ENCODE data around the gene ZNF532. TPM values are rescaled to one million over a fixed set of nuclear protein-coding genes. Genes with fewer than 3 reads are reported as not detected.

ZNF532 gene
- total RNA-seq, 5 donors from 2014 or later (not counting 1 experiment from before 2014, with no cell fraction given), result 5.0 to 14.2 (median 7.8) TPM

DNA sequence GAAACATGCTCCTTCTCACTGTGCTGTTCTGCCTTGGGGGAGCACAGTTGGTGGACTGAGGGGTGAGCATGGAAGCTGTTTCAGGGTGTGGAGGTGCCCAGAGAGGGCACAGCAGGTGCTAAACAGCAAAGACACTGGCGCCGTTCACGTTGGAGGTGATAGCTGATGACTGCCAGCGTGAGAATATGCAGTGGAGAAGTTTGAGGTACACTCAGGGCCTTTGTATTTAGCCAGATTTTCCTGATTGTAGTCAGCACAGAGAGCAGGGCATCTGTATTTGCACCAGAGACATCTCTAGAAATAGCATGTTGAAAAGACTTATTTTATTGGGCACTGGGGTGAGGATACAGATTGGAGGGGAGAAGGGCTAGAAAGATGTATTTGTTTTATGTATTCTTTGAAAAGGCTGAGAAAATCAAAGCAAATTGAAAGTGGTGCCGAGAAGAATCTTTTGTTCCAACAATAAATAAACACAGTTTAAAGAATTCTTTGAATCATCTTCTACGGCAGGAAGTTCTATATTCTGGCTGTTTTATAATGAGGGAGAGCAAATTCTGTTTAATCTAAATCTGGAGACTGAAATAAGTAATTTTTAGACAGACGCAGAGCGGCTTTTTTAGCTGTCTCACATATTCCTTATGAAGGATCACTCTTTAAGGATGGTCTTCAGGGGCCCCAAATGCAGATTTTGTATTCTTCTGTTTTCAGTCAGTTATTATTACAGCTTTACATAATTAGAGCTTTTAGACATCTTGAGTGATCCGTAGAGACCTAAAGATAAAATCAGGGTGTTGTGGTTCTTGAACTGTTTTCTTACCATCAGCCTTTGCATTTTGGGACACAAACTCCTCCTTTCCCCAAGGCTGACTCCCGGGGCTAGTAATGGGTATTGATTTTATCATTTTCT is 7.1 kb downstream of the ZNF532 start:
- ChIA-PET POLR2A (interaction anchor here in 1 of 2 donors (0.5 kb wide), 1 partner anchor 834 kb away, joined by 3 read pairs; no protein-coding TSS in a partner anchor), CTCF (interaction anchor here in 1 of 2 donors (0.7 kb wide), 1 partner anchor 257 kb away, joined by 3 read pairs; no protein-coding TSS in a partner anchor)
- Histone ChIP-seq H3K4me1 (ENCODE audit: control insufficient read depth in 1 of 2, extremely low read depth in 1 of 2, insufficient read depth in 2 of 2, low read length in 2 of 2) (no peaks in the 10 kb centered on the region), H3K27ac (ENCODE audit: low read length) (no peak overlapping the region), H3K4me3 (ENCODE audit: control insufficient read depth in 1 of 2, extremely low read depth in 1 of 2, low read length in 1 of 2) (no peak overlapping the region), H3K36me3 (ENCODE audit: control insufficient read depth in 2 of 2, extremely low read depth in 1 of 2, insufficient read depth in 1 of 2, low read length in 1 of 2) (no peaks in the 10 kb centered on the region), H3K9me3 (no peaks in the 10 kb centered on the region), H3K27me3 (replicated peaks in 1 of 2; ENCODE audit: control insufficient read depth in 2 of 2, extremely low read depth in 1 of 2, insufficient read depth in 2 of 2, low read length in 1 of 2) (peaks cover 0 to 15% of the 10 kb centered on the region in 2 experiments)
- Mint-ChIP-seq H3K27me3 (peaks cover 44 to 57% of the 10 kb centered on the region in 2 donors), H3K36me3 (peaks cover 9% of the 10 kb centered on the region), H3K27ac (no peak overlapping the region), H3K9me3 (peaks cover 0 to 4% (median 3%) of the 10 kb centered on the region in 3 donors), H3K4me1 (no peaks in the 10 kb centered on the region), H3K4me3 (no peak overlapping the region)
- no peak for DNase-seq
- 74% methylated on average over 5 of the region's 10 CpGs for WGBS (ENCODE audit: insufficient coverage)
- ATAC-seq (replicated peaks in 1 of 4), result no peak

GRCh38 chr18:58878640-58879039 is 14.0 kb downstream of the ZNF532 start:
- Histone ChIP-seq H3K36me3 (ENCODE audit: control insufficient read depth in 2 of 2, extremely low read depth in 1 of 2, insufficient read depth in 1 of 2, low read length in 1 of 2) (no peaks in the 10 kb centered on the region), H3K9me3 (no peaks in the 10 kb centered on the region), H3K4me3 (ENCODE audit: control insufficient read depth in 1 of 2, extremely low read depth in 1 of 2, low read length in 1 of 2) (no peak overlapping the region), H3K4me1 (ENCODE audit: control insufficient read depth in 1 of 2, extremely low read depth in 1 of 2, insufficient read depth in 2 of 2, low read length in 2 of 2) (no peaks in the 10 kb centered on the region), H3K27ac (ENCODE audit: low read length) (no peak overlapping the region), H3K27me3 (replicated peaks in 1 of 2; ENCODE audit: control insufficient read depth in 2 of 2, extremely low read depth in 1 of 2, insufficient read depth in 2 of 2, low read length in 1 of 2) (peaks cover 0 to 6% of the 10 kb centered on the region in 2 experiments)
- no peaks in the 10 kb centered on the region for H3K4me1 Mint-ChIP-seq
- H3K27me3 Mint-ChIP-seq, result peaks cover 17 to 32% of the 10 kb centered on the region in 2 donors
- CTCF ChIA-PET, result interaction anchor here in 1 of 2 donors (0.5 to 0.6 kb wide), 3 partner anchors 41 to 525 kb away, joined by 3 to 10 read pairs (median 3); no protein-coding TSS in a partner anchor
- POLR2A ChIA-PET, result no interaction called here
- H3K27ac Mint-ChIP-seq, result no peak overlapping the region
- H3K4me3 Mint-ChIP-seq, result no peak overlapping the region
- H3K36me3 Mint-ChIP-seq, result no peaks in the 10 kb centered on the region
- DNase-seq (no peak), ATAC-seq (replicated peaks in 1 of 4) (no peak)
- H3K9me3 Mint-ChIP-seq, result no peaks in the 10 kb centered on the region
- WGBS (ENCODE audit: insufficient coverage), result 90% methylated on average over 3 of the region's 3 CpGs

GRCh38 chr18:58881477-58881876 is 16.8 kb downstream of the ZNF532 start:
- POLR2A ChIA-PET, result interaction anchor here in 1 of 2 donors (0.6 kb wide), 1 partner anchor 22 kb away, joined by 3 read pairs; no protein-coding TSS in a partner anchor

GRCh38 chr18:58882044-58882443 is 17.4 kb downstream of the ZNF532 start:
- Mint-ChIP-seq H3K36me3 (no peaks in the 10 kb centered on the region), H3K9me3 (no peaks in the 10 kb centered on the region), H3K4me1 (peaks cover 2 to 5% (median 5%) of the 10 kb centered on the region in 3 donors), H3K4me3 (no peak overlapping the region), H3K27me3 (peaks cover 16 to 25% of the 10 kb centered on the region in 2 donors), H3K27ac (no peak overlapping the region)
- no peak overlapping the region for H3K27ac ChIP-seq (ENCODE audit: low read length)
- POLR2A ChIA-PET, result no interaction called here
- no peak for DNase-seq
- no peaks in the 10 kb centered on the region for H3K9me3 ChIP-seq
- peaks cover 0 to 2% of the 10 kb centered on the region in 2 experiments for H3K4me1 ChIP-seq (ENCODE audit: control insufficient read depth in 1 of 2, extremely low read depth in 1 of 2, insufficient read depth in 2 of 2, low read length in 2 of 2)
- no peak for ATAC-seq (replicated peaks in 1 of 4)
- WGBS (ENCODE audit: insufficient coverage), result 80% methylated on average over 2 of the region's 4 CpGs
- H3K36me3 ChIP-seq (ENCODE audit: control insufficient read depth in 2 of 2, extremely low read depth in 1 of 2, insufficient read depth in 1 of 2, low read length in 1 of 2), result no peaks in the 10 kb centered on the region
- CTCF ChIA-PET, result interaction anchor here in 1 of 2 donors (0.5 kb wide), 1 partner anchor 12 kb away, joined by 3 read pairs; no protein-coding TSS in a partner anchor
- no peak overlapping the region for H3K4me3 ChIP-seq (ENCODE audit: control insufficient read depth in 1 of 2, extremely low read depth in 1 of 2, low read length in 1 of 2)
- H3K27me3 ChIP-seq (replicated peaks in 1 of 2; ENCODE audit: control insufficient read depth in 2 of 2, extremely low read depth in 1 of 2, insufficient read depth in 2 of 2, low read length in 1 of 2), result peaks cover 0 to 9% of the 10 kb centered on the region in 2 experiments

More at GRCh38 chr18:58881477-58881876, 16.8 kb downstream of the ZNF532 start:
- CTCF ChIA-PET, result interaction anchor here in 1 of 2 donors (0.5 kb wide), 1 partner anchor 12 kb away, joined by 3 read pairs; no protein-coding TSS in a partner anchor
- Histone ChIP-seq H3K36me3 (ENCODE audit: control insufficient read depth in 2 of 2, extremely low read depth in 1 of 2, insufficient read depth in 1 of 2, low read length in 1 of 2) (no peaks in the 10 kb centered on the region), H3K27me3 (replicated peaks in 1 of 2; ENCODE audit: control insufficient read depth in 2 of 2, extremely low read depth in 1 of 2, insufficient read depth in 2 of 2, low read length in 1 of 2) (peaks cover 0 to 6% of the 10 kb centered on the region in 2 experiments), H3K4me1 (ENCODE audit: control insufficient read depth in 1 of 2, extremely low read depth in 1 of 2, insufficient read depth in 2 of 2, low read length in 2 of 2) (no peaks in the 10 kb centered on the region), H3K27ac (ENCODE audit: low read length) (no peak overlapping the region), H3K4me3 (ENCODE audit: control insufficient read depth in 1 of 2, extremely low read depth in 1 of 2, low read length in 1 of 2) (no peak overlapping the region), H3K9me3 (no peaks in the 10 kb centered on the region)
- Mint-ChIP-seq H3K9me3 (no peaks in the 10 kb centered on the region), H3K27me3 (peaks cover 17 to 27% of the 10 kb centered on the region in 2 donors), H3K36me3 (no peaks in the 10 kb centered on the region), H3K4me1 (peaks cover 0 to under 1% (median under 1%) of the 10 kb centered on the region in 3 donors), H3K4me3 (no peak overlapping the region), H3K27ac (no peak overlapping the region)
- ATAC-seq (replicated peaks in 1 of 4), result no peak
- no CpG with 5 or more reads among the region's 2 CpGs for WGBS (ENCODE audit: insufficient coverage)
- no peak for DNase-seq

GRCh38 chr18:58882686-58883085 is 18.0 kb downstream of the ZNF532 start:
- Mint-ChIP-seq H3K27ac (no peak overlapping the region), H3K9me3 (no peaks in the 10 kb centered on the region)

GRCh38 chr18:58884680-58885079 is 20.0 kb downstream of the ZNF532 start:
- Mint-ChIP-seq H3K4me3 (no peak overlapping the region), H3K27me3 (peaks cover 16 to 22% of the 10 kb centered on the region in 2 donors), H3K4me1 (peaks cover 9 to 14% (median 13%) of the 10 kb centered on the region in 3 donors), H3K27ac (no peak overlapping the region), H3K9me3 (no peaks in the 10 kb centered on the region), H3K36me3 (no peaks in the 10 kb centered on the region)
- ChIA-PET POLR2A (no interaction called here), CTCF (interaction anchor here in 1 of 2 donors (0.6 kb wide), 1 partner anchor 354 kb away, joined by 3 read pairs; no protein-coding TSS in a partner anchor)
- Histone ChIP-seq H3K36me3 (ENCODE audit: control insufficient read depth in 2 of 2, extremely low read depth in 1 of 2, insufficient read depth in 1 of 2, low read length in 1 of 2) (no peaks in the 10 kb centered on the region), H3K4me1 (ENCODE audit: control insufficient read depth in 1 of 2, extremely low read depth in 1 of 2, insufficient read depth in 2 of 2, low read length in 2 of 2) (peaks cover 0 to 8% of the 10 kb centered on the region in 2 experiments), H3K27ac (ENCODE audit: low read length) (no peak overlapping the region), H3K4me3 (ENCODE audit: control insufficient read depth in 1 of 2, extremely low read depth in 1 of 2, low read length in 1 of 2) (no peak overlapping the region), H3K9me3 (no peaks in the 10 kb centered on the region), H3K27me3 (replicated peaks in 1 of 2; ENCODE audit: control insufficient read depth in 2 of 2, extremely low read depth in 1 of 2, insufficient read depth in 2 of 2, low read length in 1 of 2) (peaks cover 0 to 12% of the 10 kb centered on the region in 2 experiments)
- ATAC-seq (replicated peaks in 1 of 4), result no peak
- 95% methylated on average over 3 of the region's 5 CpGs for WGBS (ENCODE audit: insufficient coverage)
- no peak for DNase-seq

More at GRCh38 chr18:58882686-58883085, 18.0 kb downstream of the ZNF532 start:
- no peaks in the 10 kb centered on the region for H3K36me3 Mint-ChIP-seq
- ATAC-seq (replicated peaks in 1 of 4) (no peak), DNase-seq (no peak)
- H3K36me3 ChIP-seq (ENCODE audit: control insufficient read depth in 2 of 2, extremely low read depth in 1 of 2, insufficient read depth in 1 of 2, low read length in 1 of 2), result no peaks in the 10 kb centered on the region
- peaks cover 14 to 20% of the 10 kb centered on the region in 2 donors for H3K27me3 Mint-ChIP-seq
- WGBS (ENCODE audit: insufficient coverage), result no CpG with 5 or more reads among the region's 1 CpG
- CTCF ChIA-PET, result no interaction called here
- H3K27me3 ChIP-seq (replicated peaks in 1 of 2; ENCODE audit: control insufficient read depth in 2 of 2, extremely low read depth in 1 of 2, insufficient read depth in 2 of 2, low read length in 1 of 2), result peaks cover 0 to 10% of the 10 kb centered on the region in 2 experiments
- peaks cover 8 to 12% (median 11%) of the 10 kb centered on the region in 3 donors for H3K4me1 Mint-ChIP-seq
- peaks cover 0 to 7% of the 10 kb centered on the region in 2 experiments for H3K4me1 ChIP-seq (ENCODE audit: control insufficient read depth in 1 of 2, extremely low read depth in 1 of 2, insufficient read depth in 2 of 2, low read length in 2 of 2)
- POLR2A ChIA-PET, result no interaction called here
- H3K9me3 ChIP-seq, result no peaks in the 10 kb centered on the region
- no peak overlapping the region for H3K27ac ChIP-seq (ENCODE audit: low read length)
- no peak overlapping the region for H3K4me3 Mint-ChIP-seq
- no peak overlapping the region for H3K4me3 ChIP-seq (ENCODE audit: control insufficient read depth in 1 of 2, extremely low read depth in 1 of 2, low read length in 1 of 2)
